ENCODE results near the gene MAP4K1. TPM values are rescaled to one million over a fixed set of nuclear protein-coding genes. Genes with fewer than 3 reads are reported as not detected.
A peak's percentile ranks its signal among the peaks of the same experiment; 100 is the strongest.

The MAP4K1 gene
- 0.57 TPM in 1 of 2 replicates, not detected in the other for total RNA-seq (ENCODE audit: low replicate concordance)

GRCh38 chr19:38617764-38618589 is at the start of gene MAP4K1:
MAP4K1 (minus strand) TSS chr19:38617953; CDS start chr19:38617895, 58 bp downstream.
- H3K4me3 ChIP-seq (ENCODE audit: low read depth, low read length) = peak within 1 kb of the TSS; percentile 82
- TF ChIP-seq, protein P1, sequence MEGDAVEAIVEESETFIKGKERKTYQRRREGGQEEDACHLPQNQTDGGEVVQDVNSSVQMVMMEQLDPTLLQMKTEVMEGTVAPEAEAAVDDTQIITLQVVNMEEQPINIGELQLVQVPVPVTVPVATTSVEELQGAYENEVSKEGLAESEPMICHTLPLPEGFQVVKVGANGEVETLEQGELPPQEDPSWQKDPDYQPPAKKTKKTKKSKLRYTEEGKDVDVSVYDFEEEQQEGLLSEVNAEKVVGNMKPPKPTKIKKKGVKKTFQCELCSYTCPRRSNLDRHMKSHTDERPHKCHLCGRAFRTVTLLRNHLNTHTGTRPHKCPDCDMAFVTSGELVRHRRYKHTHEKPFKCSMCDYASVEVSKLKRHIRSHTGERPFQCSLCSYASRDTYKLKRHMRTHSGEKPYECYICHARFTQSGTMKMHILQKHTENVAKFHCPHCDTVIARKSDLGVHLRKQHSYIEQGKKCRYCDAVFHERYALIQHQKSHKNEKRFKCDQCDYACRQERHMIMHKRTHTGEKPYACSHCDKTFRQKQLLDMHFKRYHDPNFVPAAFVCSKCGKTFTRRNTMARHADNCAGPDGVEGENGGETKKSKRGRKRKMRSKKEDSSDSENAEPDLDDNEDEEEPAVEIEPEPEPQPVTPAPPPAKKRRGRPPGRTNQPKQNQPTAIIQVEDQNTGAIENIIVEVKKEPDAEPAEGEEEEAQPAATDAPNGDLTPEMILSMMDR (IDR thresholded peaks at IDR 0.05; ENCODE audit: insufficient read depth, low read length) = no peak
- DNase-seq (ENCODE audit: low read depth) = no peak

DNA sequence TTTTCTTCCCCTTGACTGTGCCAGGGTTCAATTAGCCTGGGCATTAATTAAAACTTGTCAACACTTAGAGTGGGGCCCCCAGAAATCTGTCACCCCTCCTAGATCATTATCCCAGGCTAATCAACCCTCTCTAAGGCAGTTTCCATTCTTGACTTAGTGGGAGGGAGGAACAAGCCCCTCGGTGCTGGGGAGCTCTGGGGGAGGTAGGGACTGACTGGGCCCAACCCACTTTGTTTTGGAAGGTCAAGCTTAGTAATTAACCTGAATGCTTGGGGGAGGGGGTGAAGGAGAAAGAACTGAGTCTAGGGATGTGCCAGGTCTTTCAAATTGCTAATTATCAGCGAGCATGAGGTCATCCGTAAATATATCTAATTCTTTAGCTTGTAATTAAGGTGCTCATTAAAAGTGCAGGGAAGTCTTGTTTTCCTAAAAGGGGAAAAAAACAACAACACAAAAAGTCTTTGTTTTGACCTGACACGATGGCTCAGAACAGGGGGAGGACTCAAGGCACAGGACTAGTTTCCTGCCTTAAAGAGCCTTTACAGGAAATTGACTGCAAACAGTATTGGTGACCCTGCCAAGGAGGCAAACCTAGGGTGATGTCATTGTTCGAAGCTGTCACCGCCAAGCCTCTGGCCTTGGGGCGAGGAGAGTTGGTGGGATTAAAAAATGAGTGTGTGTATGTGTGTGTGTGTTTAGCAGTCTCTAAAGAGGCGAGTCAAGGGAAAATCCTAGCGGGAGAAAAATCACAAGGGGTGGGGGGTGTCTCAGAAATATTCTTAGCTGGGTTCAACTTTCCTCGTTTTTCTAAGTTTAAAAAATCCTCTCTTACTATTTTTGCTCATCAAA is 49.1 kb upstream of the MAP4K1 start:
- peak; percentile 76 for DNase-seq (ENCODE audit: low read depth)
- TF ChIP-seq, protein P1 (IDR thresholded peaks at IDR 0.05; ENCODE audit: insufficient read depth, low read length) = no peak
- no peak overlapping the region for H3K4me3 ChIP-seq (ENCODE audit: low read depth, low read length)

GRCh38 chr19:38665950-38666662 is 48.4 kb upstream of the MAP4K1 start:
- H3K4me3 ChIP-seq (ENCODE audit: low read depth, low read length) = no peak overlapping the region
- TF ChIP-seq, protein P1 (IDR thresholded peaks at IDR 0.05; ENCODE audit: insufficient read depth, low read length) = no peak
- peak; percentile 64 for DNase-seq (ENCODE audit: low read depth)

DNA sequence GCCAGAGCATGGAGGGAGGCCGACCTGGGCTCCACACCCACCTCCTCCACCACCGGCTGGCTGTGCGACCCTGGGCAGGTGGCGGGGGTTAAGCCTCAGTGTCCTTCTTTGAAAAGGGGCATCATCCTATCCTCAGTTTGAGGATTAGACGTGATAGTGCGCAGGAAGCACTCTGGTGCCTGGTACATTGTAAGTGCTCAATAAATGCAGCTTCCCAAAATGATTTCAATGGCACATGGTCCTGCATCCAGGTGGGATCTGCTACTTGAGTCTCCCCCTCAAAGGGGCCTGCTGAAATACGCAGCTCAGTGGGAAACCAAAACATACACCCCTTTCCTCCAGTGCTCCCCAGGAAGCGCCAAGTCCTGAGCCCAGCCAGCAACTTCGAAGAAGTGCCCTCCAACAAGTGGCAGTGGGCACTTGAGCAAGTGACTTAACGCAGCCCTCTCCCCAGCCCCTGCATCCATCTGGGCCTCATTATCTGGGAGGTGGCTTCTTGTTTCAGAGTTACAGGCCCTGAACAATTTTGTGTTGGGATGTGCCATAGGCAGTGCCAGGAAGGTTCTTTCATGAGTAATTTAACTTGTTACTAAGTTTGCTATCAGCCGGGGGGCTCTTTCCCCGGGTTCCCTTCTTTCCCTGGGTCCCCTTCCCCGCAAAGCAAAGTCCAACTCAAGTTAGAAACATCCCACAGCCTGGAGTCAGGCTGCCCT is 47.6 kb upstream of the MAP4K1 start:
- H3K4me3 ChIP-seq (ENCODE audit: low read depth, low read length) = no peak overlapping the region
- DNase-seq (ENCODE audit: low read depth) = no peak
- TF ChIP-seq, protein P1 (IDR thresholded peaks at IDR 0.05; ENCODE audit: insufficient read depth, low read length) = no peak

GRCh38 chr19:38664503-38665211 is 46.9 kb upstream of the MAP4K1 start:
- no peak for DNase-seq (ENCODE audit: low read depth)
- TF ChIP-seq, protein P1 (IDR thresholded peaks at IDR 0.05; ENCODE audit: insufficient read depth, low read length) = no peak
- H3K4me3 ChIP-seq (ENCODE audit: low read depth, low read length) = no peak overlapping the region
